GM12878 (cell line): ENCODE results near the gene KEL. TPM values are rescaled to one million over a fixed set of nuclear protein-coding genes. Genes with fewer than 3 reads are reported as not detected.

Experiments used
- ATAC-seq: fragments of 200-7000 bp; cut with Tn5 transposase; 3 replicates; pipeline ENCODE4 v1.9.1; 2020; ENCODE audit warnings: mild to moderate bottlenecking, moderate library complexity
- BruUV-seq: library from RNA; stranded (reverse); fragments of 400-500 nt; replicated peaks from 2 replicates; lab custom pipeline; 2021; lab: Mats Ljungman, UMichigan
- CTCF ChIA-PET: fragments of 300-600 bp; sonication (Branson Sonifier 250); formaldehyde crosslinking; extraction: SDS; loops from one replicate; lab custom pipeline; 2021; ENCODE audit warnings: inconsistent platforms; lab: Yijun Ruan, JAX
- POLR2A ChIA-PET: fragments of 350-600 bp; formaldehyde crosslinking; extraction: SDS; loops from one replicate; lab custom pipeline; 2021; ENCODE audit warnings: inconsistent platforms; lab: Charles Lee
- RAD21 ChIA-PET: fragments of 300-600 bp; sonication (Branson Sonifier 250); formaldehyde crosslinking; loops from one replicate; lab custom pipeline; 2023; ENCODE audit warnings: antibody characterized with exemption; ENCODE audit not compliant: unreplicated experiment; lab: Charles Lee
- SMC1A ChIA-PET: fragments of 300-600 bp; sonication (Branson Sonifier 250); formaldehyde crosslinking; loops from one replicate; lab custom pipeline; 2023; ENCODE audit not compliant: unreplicated experiment, uncharacterized antibody; lab: Charles Lee
- DNase-seq: peaks from one replicate; pipeline ENCODE4 v3.0.0-alpha.2; 2011; ENCODE audit warnings: low read depth, low spot score
- FAIRE-seq: peaks from 3 replicates; lab custom pipeline; 2011; peaks lifted over from hg19 to GRCh38; lab: Jason Lieb, UNC
- H2AFZ ChIP-seq: 2 replicates; pipeline ENCODE4 v1.6.0; 2011; ENCODE audit warnings: low read depth, low read length, control low read depth; ENCODE audit not compliant: control insufficient read depth
- H3K27ac ChIP-seq: 2 replicates; pipeline ENCODE4 v1.5.1; 2011; ENCODE audit warnings: control low read depth; ENCODE audit not compliant: control insufficient read depth, insufficient read depth
- H3K27me3 ChIP-seq, 2 experiments: replicated peaks in 1 of 2; 2 replicates each; pipeline versions ENCODE4 v1.6.0 to v1.6.1; 2011; ENCODE audit warnings: low read length in 1 of 2; ENCODE audit not compliant: control insufficient read depth in 2 of 2, insufficient read depth in 2 of 2
- H3K36me3 ChIP-seq, 2 experiments: 2 replicates each; pipeline ENCODE4 v1.5.1; 2011; ENCODE audit warnings: low read length in 1 of 2; ENCODE audit not compliant: control insufficient read depth in 2 of 2, insufficient read depth in 2 of 2
- H3K4me1 ChIP-seq: 2 replicates; pipeline ENCODE4 v1.6.1; 2011; ENCODE audit warnings: mild to moderate bottlenecking, low read length, moderate library complexity, mixed read lengths; ENCODE audit not compliant: control insufficient read depth, insufficient read depth
- H3K4me2 ChIP-seq: 2 replicates; pipeline ENCODE4 v1.6.0; 2011; ENCODE audit warnings: control low read depth; ENCODE audit not compliant: control insufficient read depth, insufficient read depth
- H3K4me3 ChIP-seq: fragments of 200-600 bp; sonication (generic); 2 replicates; pipeline ENCODE4 v1.5.1; 2016
- H3K79me2 ChIP-seq: 2 replicates; pipeline ENCODE4 v1.6.0; 2011; ENCODE audit warnings: low read length; ENCODE audit not compliant: control insufficient read depth, insufficient read depth
- H3K9ac ChIP-seq: 2 replicates; pipeline ENCODE4 v1.8.0; 2011; ENCODE audit warnings: low read length, control low read depth, mixed read lengths; ENCODE audit not compliant: control insufficient read depth, insufficient read depth
- H3K9me3 ChIP-seq: replicated peaks from 3 replicates; pipeline ENCODE4 v1.5.1; 2011; ENCODE audit warnings: mild to moderate bottlenecking, low read length; ENCODE audit not compliant: control insufficient read depth, insufficient read depth
- H4K20me1 ChIP-seq: 2 replicates; pipeline ENCODE4 v1.6.0; 2011; ENCODE audit not compliant: control insufficient read depth, insufficient read depth
- BCL11A ChIP-seq: IDR thresholded peaks from 2 replicates; pipeline ENCODE4 v1.6.1; 2011; ENCODE audit warnings: low read depth, low read length
- CREM ChIP-seq: IDR thresholded peaks from 2 replicates; pipeline ENCODE4 v1.6.1; 2014; ENCODE audit warnings: antibody characterized with exemption, low read depth
- CTCF ChIP-seq, 3 experiments: IDR thresholded peaks in 2 of 3; conservative IDR thresholded peaks in 1 of 3; 2 replicates each; pipeline ENCODE4 v1.5.1; 2011; ENCODE audit warnings: low read depth in 3 of 3, low read length in 3 of 3, mild to moderate bottlenecking in 3 of 3, control low read depth in 2 of 3, moderate library complexity in 2 of 3, inconsistent platforms in 1 of 3, mixed read lengths in 1 of 3; ENCODE audit not compliant: control insufficient read depth in 2 of 3, insufficient read depth in 1 of 3; ENCODE audit errors: extremely low read depth in 1 of 3
- GABPA ChIP-seq: IDR thresholded peaks from 2 replicates; pipeline ENCODE4 v1.6.1; 2014; ENCODE audit warnings: antibody characterized with exemption, low read depth, mild to moderate bottlenecking, inconsistent platforms
- IKZF1 ChIP-seq: fragments of 450-650 bp; conservative IDR thresholded peaks from 2 replicates; pipeline ENCODE4 v1.6.1; 2017; ENCODE audit warnings: antibody characterized with exemption, mild to moderate bottlenecking
- MEF2A ChIP-seq: IDR thresholded peaks from 2 replicates; pipeline ENCODE4 v1.6.1; 2011; ENCODE audit warnings: low read depth, mild to moderate bottlenecking, low read length, moderate library complexity; ENCODE audit not compliant: insufficient read depth
- MEF2B ChIP-seq: fragments of 450-650 bp; IDR thresholded peaks from 2 replicates; pipeline ENCODE4 v1.6.1; 2018; ENCODE audit warnings: mild to moderate bottlenecking, moderate library complexity; ENCODE audit not compliant: partially characterized antibody, poor library complexity, severe bottlenecking
- NRF1 ChIP-seq: conservative IDR thresholded peaks from 2 replicates; pipeline ENCODE4 v1.6.1; 2011; ENCODE audit warnings: mild to moderate bottlenecking, low read depth, low read length, improper control_type of control experiment
- PKNOX1 ChIP-seq: fragments of 450-650 bp; IDR thresholded peaks from 2 replicates; pipeline ENCODE4 v1.6.1; 2016; ENCODE audit warnings: mild to moderate bottlenecking
- RCOR1 ChIP-seq: conservative IDR thresholded peaks from 2 replicates; pipeline ENCODE4 v1.6.1; 2012; ENCODE audit warnings: low read depth, low read length, improper control_type of control experiment
- SIN3A ChIP-seq: IDR thresholded peaks from 2 replicates; pipeline ENCODE4 v1.6.1; 2012; ENCODE audit warnings: low read depth, low read length, improper control_type of control experiment
- SMAD1 ChIP-seq: fragments of 450-650 bp; IDR thresholded peaks from 2 replicates; pipeline ENCODE4 v1.6.1; 2018; ENCODE audit warnings: mild to moderate bottlenecking, low read depth; ENCODE audit not compliant: partially characterized antibody
- ZBED1 ChIP-seq: IDR thresholded peaks from 2 replicates; pipeline ENCODE4 v1.6.1; 2016; ENCODE audit warnings: borderline replicate concordance
- ZNF24 ChIP-seq: fragments of 450-650 bp; IDR thresholded peaks from 2 replicates; pipeline ENCODE4 v1.6.1; 2017; ENCODE audit warnings: antibody characterized with exemption, mild to moderate bottlenecking
- ZZZ3 ChIP-seq: IDR thresholded peaks from 2 replicates; pipeline ENCODE4 v1.6.1; 2011; ENCODE audit warnings: low read depth; ENCODE audit not compliant: control insufficient read depth, insufficient read length
- WGBS: methylation state at CpG from one replicate; pipeline ENCODE4 v1.1.6; 2016; ENCODE audit warnings: low lambda C conversion rate; ENCODE audit not compliant: insufficient replicate concordance, insufficient coverage; ENCODE audit errors: missing lambda C conversion rate; 5-methylcytosine and 5-hydroxymethylcytosine counted together
- in situ Hi-C: fragments of 300-500 bp; cut with MboI; formaldehyde crosslinking; loops from 9 replicates; pipeline ENCODE4 v1.14.3; 2018; ENCODE audit warnings: mixed read lengths
- intact Hi-C: fragments of 100-400 bp; cut with micrococcal nuclease; formaldehyde crosslinking; loops from one replicate; pipeline ENCODE4 v1.14.2; 2022; ENCODE audit not compliant: unreplicated experiment
- polyA plus RNA-seq, 11 experiments: library from polyadenylated mRNA; depleted of rRNA in 4 of 11; unstranded in 6 of 11; stranded (reverse) in 5 of 11; fragments of >200 nt; fragmentation: Nextera tagmentation in 4 of 11; fragmentation: Illumina TruSeq in 1 of 11; extraction: Ambion mirVana in 4 of 11; extraction: Trizol in 1 of 11; gene quantifications; 1 replicate in 1 of 11; 2 replicates in 10 of 11; pipeline versions ENCODE4 v1.2.1 to v1.2.3, GENCODE V29; 2011 to 2016; ENCODE audit warnings: inconsistent platforms in 2 of 11, missing spikeins in 2 of 11, low read depth in 1 of 11
- total RNA-seq, 4 experiments: library from RNA; depleted of rRNA in 3 of 4; stranded (reverse); fragments of >200 nt in 3 of 4; fragmentation: Illumina TruSeq in 1 of 4; extraction: Trizol in 1 of 4; gene quantifications; 2 replicates each; pipeline versions ENCODE4 v1.2.1 to v1.2.3, GENCODE V29; 2013 to 2021

Gene KEL
- total and polyA plus RNA-seq, 10 of the 15 experiments (the other 5 are each of a cell fraction or from before 2014, with no cell fraction given), result 0.10 to 0.73 (median 0.23) TPM; not detected in 2

GRCh38 chr7:142933092-142933475 lies 29.1 kb downstream of the KEL start:
- H3K4me3 ChIP-seq, result no peak overlapping the region
- no TSS peak for BruUV-seq
- H3K9me3 ChIP-seq, result no peaks in the 10 kb centered on the region
- ChIA-PET POLR2A (no interaction called here), CTCF (interaction anchor here (1.3 kb wide), 1 partner anchor 52 kb away, joined by 4 read pairs; no protein-coding TSS in a partner anchor), SMC1A (no interaction called here), RAD21 (no interaction called here)
- no peaks in the 10 kb centered on the region for H3K36me3 ChIP-seq
- in situ Hi-C loops (no loop called here), intact Hi-C loops (no loop called here)
- TF ChIP-seq NRF1, result no peak
- TF ChIP-seq BCL11A, result no peak
- no peak for TF ChIP-seq IKZF1
- TF ChIP-seq SIN3A, result no peak
- no peak for TF ChIP-seq MEF2B
- TF ChIP-seq GABPA, result no peak
- no peak for TF ChIP-seq SMAD1
- no peak for TF ChIP-seq CTCF (IDR thresholded peaks at IDR 0.05 in 2 of 3, conservative IDR thresholded peaks at IDR 0.05 in 1 of 3; ENCODE audit: control insufficient read depth in 2 of 3, extremely low read depth in 1 of 3, insufficient read depth in 1 of 3, low read depth in 3 of 3, low read length in 3 of 3)
- TF ChIP-seq ZBED1, result no peak
- no peak for TF ChIP-seq MEF2A
- TF ChIP-seq CREM, result no peak
- no peak for TF ChIP-seq RCOR1
- TF ChIP-seq ZZZ3, result no peak
- no peak for TF ChIP-seq PKNOX1
- no peak for TF ChIP-seq ZNF24
- no peak overlapping the region for H3K27ac ChIP-seq
- no peak for ATAC-seq
- no peak for FAIRE-seq
- H4K20me1 ChIP-seq, result no peaks in the 10 kb centered on the region
- H3K9ac ChIP-seq, result no peak overlapping the region
- DNase-seq, result no peak
- no peaks in the 10 kb centered on the region for H3K79me2 ChIP-seq
- WGBS, result 46% methylated on average over 7 of the region's 7 CpGs
- H2AFZ ChIP-seq, result no peak overlapping the region
- no peak overlapping the region for H3K4me2 ChIP-seq
- H3K4me1 ChIP-seq, result no peaks in the 10 kb centered on the region
- H3K27me3 ChIP-seq, result no peaks in the 10 kb centered on the region; a peak in 2 of 4 replicates
